Measurements from ENCODE around the gene OR14C36.
"Not testable (repeated sequence)": the region's sequence is repeated elsewhere in the genome, so short reads cannot be mapped to it uniquely, and the experiment has no call there.

- not testable (repeated sequence) for TF ChIP-seq CTCF (IDR thresholded peaks at IDR 0.05); ZFX (IDR thresholded peaks at IDR 0.05; ENCODE audit: borderline replicate concordance)
Observed at GRCh38 chr1:248305672-248306071, 42.9 kb upstream of the OR14C36 start.

Data from 22Rv1 (cell line).